Stomach (tissue), 4 donors: ENCODE results near the gene CCDC28B.

ENCODE experiments used
- POLR2A ChIP-seq, 4 donors: fragments of 450-650 bp; IDR thresholded peaks; one replicate each; pipeline ENCODE4 v1.6.1; 2016; ENCODE audit warnings: antibody characterized with exemption in 4 of 4, control low read depth in 2 of 4, mild to moderate bottlenecking in 1 of 4, moderate library complexity in 1 of 4
- POLR2AphosphoS5 ChIP-seq, 3 donors: sonication (generic); formaldehyde crosslinking; IDR thresholded peaks; one replicate each; pipeline ENCODE4 v1.6.1; 2016; ENCODE audit warnings: antibody characterized with exemption in 3 of 3
- TF ChIP-seq, protein P1 (sequence below), 7 experiments: fragments of 450-650 bp in 4 of 7; fragments of 200-600 bp in 3 of 7; sonication (generic) in 3 of 7; IDR thresholded peaks; one replicate each; pipeline ENCODE4 v1.5.1; 2016 to 2019; ENCODE audit warnings: antibody characterized with exemption in 7 of 7, control low read depth in 2 of 7, mild to moderate bottlenecking in 1 of 7

DNA sequence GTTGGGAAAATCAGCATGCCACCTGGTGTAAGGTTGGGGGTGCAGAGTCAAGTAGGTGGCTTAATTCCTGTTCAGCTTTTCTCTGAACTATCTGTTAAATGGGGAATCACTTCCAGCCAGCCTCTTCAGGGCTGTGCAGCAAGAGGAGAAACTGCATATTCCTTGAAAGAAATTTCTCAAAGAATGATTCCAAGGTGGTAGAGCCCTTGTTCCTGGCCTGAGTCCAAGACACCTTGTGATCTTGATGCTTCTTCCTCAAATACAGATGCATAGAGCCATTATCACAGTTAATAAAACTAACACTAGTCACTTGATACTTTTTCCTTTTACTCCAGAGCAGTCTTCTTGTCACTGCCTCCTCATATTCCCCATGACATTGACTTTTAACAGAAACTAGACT lies 15.7 kb upstream of the CCDC28B start:
- TF ChIP-seq, protein P1, sequence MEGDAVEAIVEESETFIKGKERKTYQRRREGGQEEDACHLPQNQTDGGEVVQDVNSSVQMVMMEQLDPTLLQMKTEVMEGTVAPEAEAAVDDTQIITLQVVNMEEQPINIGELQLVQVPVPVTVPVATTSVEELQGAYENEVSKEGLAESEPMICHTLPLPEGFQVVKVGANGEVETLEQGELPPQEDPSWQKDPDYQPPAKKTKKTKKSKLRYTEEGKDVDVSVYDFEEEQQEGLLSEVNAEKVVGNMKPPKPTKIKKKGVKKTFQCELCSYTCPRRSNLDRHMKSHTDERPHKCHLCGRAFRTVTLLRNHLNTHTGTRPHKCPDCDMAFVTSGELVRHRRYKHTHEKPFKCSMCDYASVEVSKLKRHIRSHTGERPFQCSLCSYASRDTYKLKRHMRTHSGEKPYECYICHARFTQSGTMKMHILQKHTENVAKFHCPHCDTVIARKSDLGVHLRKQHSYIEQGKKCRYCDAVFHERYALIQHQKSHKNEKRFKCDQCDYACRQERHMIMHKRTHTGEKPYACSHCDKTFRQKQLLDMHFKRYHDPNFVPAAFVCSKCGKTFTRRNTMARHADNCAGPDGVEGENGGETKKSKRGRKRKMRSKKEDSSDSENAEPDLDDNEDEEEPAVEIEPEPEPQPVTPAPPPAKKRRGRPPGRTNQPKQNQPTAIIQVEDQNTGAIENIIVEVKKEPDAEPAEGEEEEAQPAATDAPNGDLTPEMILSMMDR (IDR thresholded peaks at IDR 0.05) = no peak
- TF ChIP-seq POLR2A (IDR thresholded peaks at IDR 0.05) = no peak
- TF ChIP-seq POLR2AphosphoS5 (IDR thresholded peaks at IDR 0.05) = no peak
